K562 (cell line): Measurements from ENCODE around the gene TBL1XR1. TPM values are rescaled to one million over a fixed set of nuclear protein-coding genes. Genes with fewer than 3 reads are reported as not detected.

ENCODE experiments used
- ATF4 ChIP-seq: fragments of 450-650 bp; formaldehyde crosslinking; IDR thresholded peaks from 2 replicates; pipeline ENCODE4 v1.4.0; 2022; ENCODE audit warnings: mild to moderate bottlenecking, moderate library complexity
- BHLHE40 ChIP-seq: IDR thresholded peaks from 2 replicates; pipeline ENCODE4 v1.6.1; 2011; ENCODE audit warnings: low read length, improper control_type of control experiment
- CHAMP1 ChIP-seq: fragments of 450-650 bp; IDR thresholded peaks from 2 replicates; pipeline ENCODE4 v1.6.1; 2016; ENCODE audit warnings: mild to moderate bottlenecking
- GATAD2B ChIP-seq: fragments of 450-650 bp; IDR thresholded peaks from 2 replicates; pipeline ENCODE4 v1.6.1; 2017; ENCODE audit warnings: mild to moderate bottlenecking, borderline replicate concordance
- HDAC2 ChIP-seq: fragments of 450-650 bp; IDR thresholded peaks from 2 replicates; pipeline ENCODE4 v1.6.1; 2016; ENCODE audit warnings: mild to moderate bottlenecking
- KLF10 ChIP-seq: fragments of 250-450 bp; sonication (Bioruptor Pico); IDR thresholded peaks from 2 replicates; pipeline ENCODE4 v1.6.1; 2021; ENCODE audit warnings: matching md5 sums
- MCM2 ChIP-seq: fragments of 450-650 bp; IDR thresholded peaks from 2 replicates; pipeline ENCODE4 v1.6.1; 2017; ENCODE audit warnings: low read depth, mild to moderate bottlenecking
- THAP7 ChIP-seq: fragments of 250-450 bp; sonication (Bioruptor Pico); IDR thresholded peaks from 2 replicates; pipeline ENCODE4 v1.5.0; 2021
- VEZF1 ChIP-seq: fragments of 200-800 bp; sonication (Bioruptor generic); IDR thresholded peaks from 2 replicates; pipeline ENCODE4 v1.6.1; 2017; ENCODE audit warnings: missing genetic modification characterization, missing compliant biosample characterization
- ZNF124 ChIP-seq: sonication (generic); formaldehyde crosslinking; IDR thresholded peaks from 2 replicates; pipeline ENCODE4 v1.8.1; 2022; ENCODE audit warnings: missing genetic modification reagents
- ZNF134 ChIP-seq: fragments of 250-450 bp; sonication (Bioruptor Pico); conservative IDR thresholded peaks from 2 replicates; pipeline ENCODE4 v1.4.0; 2020
- ZNF586 ChIP-seq: fragments of 450-650 bp; formaldehyde crosslinking; conservative IDR thresholded peaks from 2 replicates; pipeline ENCODE4 v1.4.0; 2020; ENCODE audit warnings: mild to moderate bottlenecking, moderate library complexity
- polyA plus RNA-seq, 8 experiments: library from polyadenylated mRNA; depleted of rRNA in 4 of 8; stranded (reverse) in 5 of 8; unstranded in 3 of 8; fragments of >200 nt; fragmentation: Nextera tagmentation in 2 of 8; fragmentation: Illumina TruSeq in 1 of 8; extraction: Ambion mirVana in 2 of 8; extraction: Trizol in 1 of 8; gene quantifications; 2 replicates each; pipeline versions ENCODE4 v1.2.1 to v1.2.3, GENCODE V29; 2011 to 2014; ENCODE audit warnings: inconsistent platforms in 1 of 8, missing spikeins in 1 of 8
- total RNA-seq, 7 experiments: library from RNA; depleted of rRNA in 6 of 7; stranded (reverse); fragments of >200 nt in 6 of 7; fragmentation: Illumina TruSeq in 2 of 7; extraction: Trizol in 2 of 7; gene quantifications; 2 replicates each; pipeline versions ENCODE4 v1.2.1 to v1.2.3, GENCODE V29; 2011 to 2021; ENCODE audit warnings: low replicate concordance in 1 of 7
- TF ChIP-seq, protein P1 (sequence below): fragments of 450-650 bp; formaldehyde crosslinking; IDR thresholded peaks from 2 replicates; pipeline ENCODE4 v1.4.0; 2022; ENCODE audit warnings: missing genetic modification characterization
- TF ChIP-seq, protein P2 (sequence below): fragments of 150-350 bp; IDR thresholded peaks from 2 replicates; pipeline ENCODE4 v1.6.1; 2014; ENCODE audit warnings: low read depth, mild to moderate bottlenecking, low read length, borderline replicate concordance
- TF ChIP-seq, protein P3 (sequence below): fragments of 450-650 bp; formaldehyde crosslinking; IDR thresholded peaks from 2 replicates; pipeline ENCODE4 v1.4.0; 2020; ENCODE audit warnings: mild to moderate bottlenecking, moderate library complexity

Gene TBL1XR1
- total and polyA plus RNA-seq, 9 of the 15 experiments (the other 6 are each of a cell fraction or from before 2014, with no cell fraction given) = 19.6 to 171 (median 83.3) TPM

- TF ChIP-seq ZNF124 (CRISPR knock-in tag) = no peak
- no peak for TF ChIP-seq ZNF586
- no peak; the same call in 1 of the 2 replicates for TF ChIP-seq BHLHE40
- no peak for TF ChIP-seq KLF10 (CRISPR knock-in tag)
- TF ChIP-seq VEZF1 = peak; percentile 81
- no peak for TF ChIP-seq HDAC2
- TF ChIP-seq CHAMP1 = no peak
- TF ChIP-seq, protein P1, sequence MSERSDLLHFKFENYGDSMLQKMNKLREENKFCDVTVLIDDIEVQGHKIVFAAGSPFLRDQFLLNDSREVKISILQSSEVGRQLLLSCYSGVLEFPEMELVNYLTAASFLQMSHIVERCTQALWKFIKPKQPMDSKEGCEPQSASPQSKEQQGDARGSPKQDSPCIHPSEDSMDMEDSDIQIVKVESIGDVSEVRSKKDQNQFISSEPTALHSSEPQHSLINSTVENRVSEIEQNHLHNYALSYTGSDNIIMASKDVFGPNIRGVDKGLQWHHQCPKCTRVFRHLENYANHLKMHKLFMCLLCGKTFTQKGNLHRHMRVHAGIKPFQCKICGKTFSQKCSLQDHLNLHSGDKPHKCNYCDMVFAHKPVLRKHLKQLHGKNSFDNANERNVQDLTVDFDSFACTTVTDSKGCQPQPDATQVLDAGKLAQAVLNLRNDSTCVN (CRISPR knock-in tag) = no peak
- TF ChIP-seq, protein P2, sequence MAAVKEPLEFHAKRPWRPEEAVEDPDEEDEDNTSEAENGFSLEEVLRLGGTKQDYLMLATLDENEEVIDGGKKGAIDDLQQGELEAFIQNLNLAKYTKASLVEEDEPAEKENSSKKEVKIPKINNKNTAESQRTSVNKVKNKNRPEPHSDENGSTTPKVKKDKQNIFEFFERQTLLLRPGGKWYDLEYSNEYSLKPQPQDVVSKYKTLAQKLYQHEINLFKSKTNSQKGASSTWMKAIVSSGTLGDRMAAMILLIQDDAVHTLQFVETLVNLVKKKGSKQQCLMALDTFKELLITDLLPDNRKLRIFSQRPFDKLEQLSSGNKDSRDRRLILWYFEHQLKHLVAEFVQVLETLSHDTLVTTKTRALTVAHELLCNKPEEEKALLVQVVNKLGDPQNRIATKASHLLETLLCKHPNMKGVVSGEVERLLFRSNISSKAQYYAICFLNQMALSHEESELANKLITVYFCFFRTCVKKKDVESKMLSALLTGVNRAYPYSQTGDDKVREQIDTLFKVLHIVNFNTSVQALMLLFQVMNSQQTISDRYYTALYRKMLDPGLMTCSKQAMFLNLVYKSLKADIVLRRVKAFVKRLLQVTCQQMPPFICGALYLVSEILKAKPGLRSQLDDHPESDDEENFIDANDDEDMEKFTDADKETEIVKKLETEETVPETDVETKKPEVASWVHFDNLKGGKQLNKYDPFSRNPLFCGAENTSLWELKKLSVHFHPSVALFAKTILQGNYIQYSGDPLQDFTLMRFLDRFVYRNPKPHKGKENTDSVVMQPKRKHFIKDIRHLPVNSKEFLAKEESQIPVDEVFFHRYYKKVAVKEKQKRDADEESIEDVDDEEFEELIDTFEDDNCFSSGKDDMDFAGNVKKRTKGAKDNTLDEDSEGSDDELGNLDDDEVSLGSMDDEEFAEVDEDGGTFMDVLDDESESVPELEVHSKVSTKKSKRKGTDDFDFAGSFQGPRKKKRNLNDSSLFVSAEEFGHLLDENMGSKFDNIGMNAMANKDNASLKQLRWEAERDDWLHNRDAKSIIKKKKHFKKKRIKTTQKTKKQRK = no peak
- TF ChIP-seq, protein P3, sequence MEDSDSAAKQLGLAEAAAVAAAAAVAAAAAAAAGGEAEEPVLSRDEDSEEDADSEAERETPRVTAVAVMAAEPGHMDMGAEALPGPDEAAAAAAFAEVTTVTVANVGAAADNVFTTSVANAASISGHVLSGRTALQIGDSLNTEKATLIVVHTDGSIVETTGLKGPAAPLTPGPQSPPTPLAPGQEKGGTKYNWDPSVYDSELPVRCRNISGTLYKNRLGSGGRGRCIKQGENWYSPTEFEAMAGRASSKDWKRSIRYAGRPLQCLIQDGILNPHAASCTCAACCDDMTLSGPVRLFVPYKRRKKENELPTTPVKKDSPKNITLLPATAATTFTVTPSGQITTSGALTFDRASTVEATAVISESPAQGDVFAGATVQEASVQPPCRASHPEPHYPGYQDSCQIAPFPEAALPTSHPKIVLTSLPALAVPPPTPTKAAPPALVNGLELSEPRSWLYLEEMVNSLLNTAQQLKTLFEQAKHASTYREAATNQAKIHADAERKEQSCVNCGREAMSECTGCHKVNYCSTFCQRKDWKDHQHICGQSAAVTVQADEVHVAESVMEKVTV (CRISPR knock-in tag) = no peak
- TF ChIP-seq MCM2 = no peak
- no peak for TF ChIP-seq ZNF134
- TF ChIP-seq GATAD2B = peak; percentile 76; the same call in 1 of the 2 replicates
- peak; percentile 26; the same call in 1 of the 2 replicates for TF ChIP-seq THAP7 (CRISPR knock-in tag)
- TF ChIP-seq ATF4 (CRISPR knock-in tag) = no peak
Measured at GRCh38 chr3:177197727-177198460, 612 bp upstream of the TBL1XR1 start (continued).
